SKM-1 treated with dmso at 0.1 percent for 144 hours (cell line): ENCODE data around the gene ZNF580.

Experiments used
- DNase-seq: peaks from one replicate; lab custom pipeline; 2025; ENCODE audit not compliant: unreplicated experiment; lab: John Stamatoyannopoulos, UW

ZNF580 gene

DNA sequence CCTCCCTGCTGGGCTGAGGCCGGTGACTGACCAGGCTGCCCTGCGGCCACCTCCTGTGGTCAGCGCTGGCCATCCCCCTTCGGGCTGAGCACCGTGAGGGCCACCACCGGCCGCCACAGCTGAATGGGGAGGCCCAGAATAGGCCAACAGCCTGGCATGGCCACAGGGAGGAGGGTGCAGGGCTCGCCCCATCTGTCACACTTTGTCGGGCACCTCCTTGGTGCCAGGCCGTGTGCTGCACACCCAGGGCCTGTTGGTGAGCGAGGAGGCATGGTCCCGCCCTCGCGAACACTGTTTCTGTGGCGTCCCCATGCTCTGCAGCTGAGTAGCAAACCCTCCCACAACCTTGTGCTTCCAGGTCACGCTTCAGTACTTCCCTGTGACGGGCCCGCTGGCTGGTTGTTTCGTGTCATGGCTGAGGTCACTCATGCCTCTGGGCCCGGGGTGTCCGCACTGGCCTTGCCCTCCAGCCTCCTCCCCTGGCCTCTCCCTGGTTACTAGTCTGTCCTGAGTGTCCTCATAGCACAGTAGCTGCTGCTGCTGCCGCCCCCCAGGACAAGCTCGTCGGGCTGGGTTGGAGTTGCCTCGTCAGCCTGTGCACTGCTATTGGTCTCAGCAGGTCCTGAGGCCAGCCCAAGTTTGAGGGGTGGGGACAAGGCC, 49.4 kb downstream of the ZNF580 start:
- no peak for DNase-seq

DNA sequence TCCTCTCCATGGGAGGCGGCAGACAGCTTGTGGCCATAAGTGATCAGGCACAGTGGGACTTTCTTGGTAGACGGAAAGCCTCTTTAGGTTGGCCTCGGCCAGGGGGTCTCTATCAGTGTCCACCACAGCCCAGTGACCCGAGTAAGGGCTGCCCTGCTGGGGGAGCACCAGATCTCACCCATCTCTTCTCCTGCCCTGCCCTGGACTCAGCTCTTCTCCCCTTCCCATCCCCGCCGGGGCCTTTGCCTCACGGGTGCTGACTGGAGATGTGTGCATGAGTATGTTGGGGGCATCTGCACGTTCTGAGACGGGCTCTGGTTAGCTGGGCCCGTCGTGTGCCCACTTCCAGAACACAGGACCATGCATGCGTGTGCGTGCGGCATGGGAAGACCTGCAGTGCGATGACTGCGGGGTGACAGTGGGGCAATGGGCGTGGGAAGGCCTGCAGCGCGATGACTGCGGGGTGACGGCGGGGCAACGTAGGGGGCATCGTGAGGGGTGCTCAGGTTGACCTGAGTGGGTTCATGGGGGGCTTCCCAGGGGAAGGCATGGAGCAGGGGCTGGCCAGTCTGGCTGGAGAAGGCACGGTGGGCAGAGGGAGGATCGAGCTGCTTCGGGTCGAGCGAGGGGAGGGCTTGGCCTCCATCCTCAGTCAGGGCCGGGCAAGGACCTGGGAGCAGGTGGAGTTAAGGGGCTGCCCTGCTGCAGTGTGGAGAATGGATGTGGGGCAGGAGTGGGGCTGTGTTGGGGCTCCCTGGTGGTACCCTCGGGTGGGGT, 50.2 kb downstream of the ZNF580 start:
- no peak for DNase-seq

DNA sequence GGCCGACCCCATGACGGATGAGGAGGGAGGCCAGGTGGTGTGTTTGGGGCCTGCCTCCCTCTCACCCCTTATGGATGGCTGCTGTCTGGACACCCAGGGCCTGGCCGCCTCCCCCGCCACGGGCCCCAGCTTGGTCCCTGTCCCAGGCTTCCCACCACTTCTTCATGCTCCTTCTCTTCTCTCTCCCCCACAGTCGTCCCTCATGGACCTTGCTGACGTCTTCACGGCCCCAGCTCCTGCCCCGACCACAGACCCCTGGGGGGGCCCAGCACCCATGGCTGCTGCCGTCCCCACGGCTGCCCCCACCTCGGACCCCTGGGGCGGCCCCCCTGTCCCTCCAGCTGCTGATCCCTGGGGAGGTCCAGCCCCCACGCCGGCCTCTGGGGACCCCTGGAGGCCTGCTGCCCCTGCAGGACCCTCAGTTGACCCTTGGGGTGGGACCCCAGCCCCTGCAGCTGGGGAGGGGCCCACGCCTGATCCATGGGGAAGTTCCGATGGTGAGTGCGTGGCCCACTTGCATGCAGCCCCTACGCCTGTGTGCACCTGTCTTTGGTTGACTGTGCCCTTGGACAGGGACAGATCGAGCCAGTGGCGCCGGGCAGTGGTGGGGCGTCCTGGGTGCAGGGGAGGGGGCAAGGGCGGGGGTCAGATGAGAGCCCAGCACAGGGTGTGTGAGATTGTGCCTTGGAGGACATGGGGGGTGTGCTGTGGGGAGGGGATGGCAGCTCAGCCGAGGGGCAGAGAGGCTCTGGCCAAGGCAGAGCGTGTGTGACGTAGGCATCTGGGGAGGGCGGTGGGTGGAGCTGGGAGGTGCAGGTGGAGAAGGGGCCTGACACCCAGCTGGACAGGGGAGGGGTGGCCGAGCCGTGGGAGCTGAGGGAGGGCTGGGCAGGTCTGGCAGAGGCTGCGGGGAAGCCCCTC, 51.0 kb downstream of the ZNF580 start:
- no peak for DNase-seq

DNA sequence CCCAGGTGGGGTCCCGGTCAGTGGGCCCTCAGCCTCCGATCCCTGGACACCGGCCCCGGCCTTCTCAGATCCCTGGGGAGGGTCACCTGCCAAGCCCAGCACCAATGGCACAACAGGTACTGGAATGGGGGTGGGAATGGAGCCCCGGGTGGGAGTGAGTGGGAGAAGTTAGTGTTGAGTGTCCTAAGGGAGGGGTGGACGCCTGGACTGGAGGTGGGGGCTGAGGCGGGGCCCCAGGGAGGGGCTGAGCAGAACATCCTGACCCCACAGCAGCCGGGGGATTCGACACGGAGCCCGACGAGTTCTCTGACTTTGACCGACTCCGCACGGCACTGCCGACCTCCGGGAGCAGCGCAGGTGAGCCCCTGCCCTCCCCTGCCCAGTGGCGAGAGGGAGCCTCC, 51.9 kb downstream of the ZNF580 start:
- DNase-seq: no peak
